ENCODE results near the gene OR7G1. TPM values are rescaled to one million over a fixed set of nuclear protein-coding genes. Genes with fewer than 3 reads are reported as not detected.
A peak's percentile ranks its signal among the peaks of the same experiment; 100 is the strongest.
"Not testable (repeated sequence)": the region's sequence is repeated elsewhere in the genome, so short reads cannot be mapped to it uniquely, and the experiment has no call there.

OR7G1 gene
- total RNA-seq, 2 donors from 2014 or later = not detected

- no peaks in the 10 kb centered on the region for H3K9me3 ChIP-seq
- no peak overlapping the region for H3K27ac ChIP-seq
- peaks cover 0 to 10% of the 10 kb centered on the region in 2 donors for H3K4me1 ChIP-seq
- TF ChIP-seq CTCF (IDR thresholded peaks at IDR 0.05) = no peak
- DNase-seq (ENCODE audit: low spot score) = no peak
- no peak overlapping the region for H3K4me3 ChIP-seq
- H3K36me3 ChIP-seq = no peaks in the 10 kb centered on the region
- H3K27me3 ChIP-seq = no peaks in the 10 kb centered on the region
These were observed 38.7 kb downstream of the OR7G1 start for GRCh38 chr19:9076901-9077300.

- no peak overlapping the region for H3K27ac ChIP-seq
- H3K9me3 ChIP-seq = no peaks in the 10 kb centered on the region
- H3K27me3 ChIP-seq = no peaks in the 10 kb centered on the region
- peak; percentile 73 for DNase-seq (ENCODE audit: low spot score)
- TF ChIP-seq CTCF (IDR thresholded peaks at IDR 0.05) = no peak
- H3K4me3 ChIP-seq = no peak overlapping the region
- no peaks in the 10 kb centered on the region for H3K36me3 ChIP-seq
- peaks cover 0 to 10% of the 10 kb centered on the region in 2 donors for H3K4me1 ChIP-seq
These were observed 40.3 kb downstream of the OR7G1 start for GRCh38 chr19:9075064-9075949.

DNA sequence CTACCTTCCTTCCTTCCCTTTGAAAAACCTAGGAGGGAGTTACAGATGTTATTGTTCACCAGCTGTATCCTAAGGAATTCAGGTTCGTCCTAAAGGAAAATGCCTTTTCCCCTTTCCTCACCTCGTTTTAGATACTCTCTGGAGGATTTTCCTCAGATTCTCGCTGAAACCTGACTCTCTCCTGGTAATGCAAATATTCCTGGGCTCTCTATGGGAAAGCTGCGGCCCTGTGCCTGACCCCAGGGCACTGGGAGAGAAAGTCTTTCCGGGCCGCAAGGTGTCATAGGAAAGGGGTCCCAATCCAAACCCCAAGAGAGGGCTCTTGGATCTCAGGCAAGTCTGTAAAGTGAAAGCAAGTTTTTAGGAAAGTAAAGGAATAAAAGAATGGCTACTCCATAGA is 41.8 kb downstream of the OR7G1 start:
- TF ChIP-seq CTCF (IDR thresholded peaks at IDR 0.05) = no peak

GRCh38 chr19:9071720-9072119 is 43.8 kb downstream of the OR7G1 start:
- H3K9me3 ChIP-seq; H3K27ac ChIP-seq; H3K4me1 ChIP-seq; H3K27me3 ChIP-seq; H3K4me3 ChIP-seq; H3K36me3 ChIP-seq; DNase-seq (ENCODE audit: low spot score): not testable (repeated sequence)

More for the DNA sequence above, 41.8 kb downstream of the OR7G1 start:
- H3K4me3 ChIP-seq = no peak overlapping the region
- H3K36me3 ChIP-seq = no peaks in the 10 kb centered on the region
- DNase-seq (ENCODE audit: low spot score) = no peak
- no peaks in the 10 kb centered on the region for H3K27me3 ChIP-seq
- H3K9me3 ChIP-seq = no peaks in the 10 kb centered on the region
- no peak overlapping the region for H3K27ac ChIP-seq
- H3K4me1 ChIP-seq = peaks cover 0 to 10% of the 10 kb centered on the region in 2 donors

GRCh38 chr19:9070066-9070465 is 45.5 kb downstream of the OR7G1 start:
- H3K36me3 ChIP-seq = no peaks in the 10 kb centered on the region
- no peak for TF ChIP-seq CTCF (IDR thresholded peaks at IDR 0.05)
- H3K27me3 ChIP-seq = no peaks in the 10 kb centered on the region
- H3K4me3 ChIP-seq = no peak overlapping the region
- no peak for DNase-seq (ENCODE audit: low spot score)
- H3K9me3 ChIP-seq = no peaks in the 10 kb centered on the region
- peaks cover 0 to 1% of the 10 kb centered on the region in 2 donors for H3K4me1 ChIP-seq
- no peak overlapping the region for H3K27ac ChIP-seq

GRCh38 chr19:9065457-9066014 is 50.0 kb downstream of the OR7G1 start:
- no peak overlapping the region for H3K27ac ChIP-seq
- no peaks in the 10 kb centered on the region for H3K9me3 ChIP-seq
- H3K36me3 ChIP-seq = no peaks in the 10 kb centered on the region
- no peaks in the 10 kb centered on the region for H3K4me1 ChIP-seq
- no peaks in the 10 kb centered on the region for H3K27me3 ChIP-seq
- no peak overlapping the region for H3K4me3 ChIP-seq
- DNase-seq (ENCODE audit: low spot score) = no peak
- TF ChIP-seq CTCF (IDR thresholded peaks at IDR 0.05) = no peak

Other genes with a start within 250 kb of the OR7G1 start
- 10 to 100 TPM in 1 of 2 donors, 1 to 10 TPM in 1; 2.6 to 21.3 TPM for gene MUC16, start 105.4 kb downstream of the OR7G1 start, total RNA-seq
- not detected for gene OR1M1, start 28.7 kb downstream of the OR7G1 start, total RNA-seq
- not detected for gene OR7G2, start 8.3 kb downstream of the OR7G1 start, total RNA-seq
- not detected for gene OR7G3, start 11.2 kb upstream of the OR7G1 start, total RNA-seq
- gene ZNF317, start 24.6 kb upstream of the OR7G1 start, total RNA-seq = 10 to 100 TPM in 1 of 2 donors, 1 to 10 TPM in 1; 8.9 to 15.8 TPM
- not detected for gene OR7D2, start 63.2 kb upstream of the OR7G1 start, total RNA-seq
- gene OR7D4, start 103.8 kb upstream of the OR7G1 start, total RNA-seq = not detected
- gene OR7E24, start 135.2 kb upstream of the OR7G1 start, total RNA-seq = not detected
- 1 to 10 TPM; 7.0 to 8.0 TPM for gene ZNF699, start 194.1 kb upstream of the OR7G1 start, total RNA-seq
- 10 to 100 TPM in 1 of 2 donors, 1 to 10 TPM in 1; 9.4 to 13.3 TPM for gene ZNF559, start 208.4 kb upstream of the OR7G1 start, total RNA-seq
- 1 to 10 TPM; 1.1 to 1.5 TPM for gene ZNF177, start 247.2 kb upstream of the OR7G1 start, total RNA-seq